T-helper 2 cell treated with Interferon-gamma antibody and Interleukin-4, amounts not matched to agents 100 ng/mL and 5 ng/mL, for 36 hours (primary cell): ENCODE data around the gene ADAMTS20. TPM values are rescaled to one million over a fixed set of nuclear protein-coding genes. Genes with fewer than 3 reads are reported as not detected.

ENCODE experiments used
- intact Hi-C: fragments of 100-400 bp; cut with micrococcal nuclease; formaldehyde crosslinking; loops from one replicate; pipeline ENCODE4 v1.15.1; 2023
- total RNA-seq: library from RNA; stranded (reverse); gene quantifications from 2 replicates; pipeline ENCODE4 v1.2.3, GENCODE V29; 2022

ADAMTS20 gene
- total RNA-seq, 1 donor from 2014 or later, result not detected

DNA sequence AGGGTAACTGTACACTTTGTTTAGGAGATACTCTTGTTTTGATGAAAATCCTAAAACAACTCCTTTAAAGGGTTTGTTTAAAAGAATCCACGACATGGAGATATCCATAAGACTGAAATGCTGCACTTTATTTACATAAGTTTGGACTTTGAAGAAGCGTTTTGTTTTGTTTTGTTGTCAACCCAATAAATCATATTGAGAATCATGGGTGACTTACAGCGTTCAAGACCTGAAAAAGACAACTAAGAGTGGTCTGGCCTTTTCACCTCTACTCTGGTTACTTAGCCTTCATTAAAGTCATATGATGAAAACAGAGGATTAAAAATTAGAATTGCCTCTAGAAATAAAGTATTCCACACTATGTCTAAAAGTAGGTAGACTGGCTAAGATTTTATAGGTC, 234.8 kb downstream of the ADAMTS20 start:
- intact Hi-C loops, result no loop called here

DNA sequence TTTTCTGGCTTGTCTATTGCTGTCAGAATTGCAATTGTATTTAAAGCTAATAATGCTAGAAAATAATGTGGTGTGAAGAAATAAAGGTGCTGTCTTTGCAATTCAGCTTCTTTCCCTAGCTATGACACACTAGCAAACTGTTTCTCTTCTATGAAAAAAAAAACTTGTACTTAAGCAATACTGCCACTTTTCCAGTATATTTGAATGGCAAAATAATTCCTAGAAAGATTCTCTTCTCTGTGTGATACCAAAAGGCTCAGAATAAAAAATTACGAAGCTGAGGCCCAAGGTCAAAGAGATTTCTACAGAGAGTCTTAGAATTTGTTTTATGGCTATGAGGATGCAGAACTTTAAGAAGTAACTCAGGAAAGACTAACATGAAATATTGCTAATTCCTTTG, 235.5 kb downstream of the ADAMTS20 start:
- intact Hi-C loops, result no loop called here

DNA sequence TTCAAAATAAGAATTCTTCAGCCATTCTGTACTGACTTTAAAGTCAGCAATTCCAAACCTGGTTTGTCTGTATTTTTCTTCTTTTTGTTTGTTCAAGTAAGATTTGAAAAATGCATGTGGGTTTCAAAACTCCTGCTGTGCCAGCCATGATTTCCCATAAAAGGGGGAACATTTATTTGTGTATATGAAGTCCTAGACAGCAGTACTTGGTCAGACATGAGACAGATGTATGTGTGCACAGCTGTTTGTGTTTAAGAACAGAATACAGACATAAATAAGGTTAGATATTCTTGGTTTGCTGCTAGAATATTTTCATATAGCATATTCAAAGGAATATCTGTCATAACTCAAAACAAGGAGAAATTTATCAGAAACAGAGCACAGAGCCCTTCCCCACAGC, 236.0 kb downstream of the ADAMTS20 start:
- intact Hi-C loops, result no loop called here

DNA sequence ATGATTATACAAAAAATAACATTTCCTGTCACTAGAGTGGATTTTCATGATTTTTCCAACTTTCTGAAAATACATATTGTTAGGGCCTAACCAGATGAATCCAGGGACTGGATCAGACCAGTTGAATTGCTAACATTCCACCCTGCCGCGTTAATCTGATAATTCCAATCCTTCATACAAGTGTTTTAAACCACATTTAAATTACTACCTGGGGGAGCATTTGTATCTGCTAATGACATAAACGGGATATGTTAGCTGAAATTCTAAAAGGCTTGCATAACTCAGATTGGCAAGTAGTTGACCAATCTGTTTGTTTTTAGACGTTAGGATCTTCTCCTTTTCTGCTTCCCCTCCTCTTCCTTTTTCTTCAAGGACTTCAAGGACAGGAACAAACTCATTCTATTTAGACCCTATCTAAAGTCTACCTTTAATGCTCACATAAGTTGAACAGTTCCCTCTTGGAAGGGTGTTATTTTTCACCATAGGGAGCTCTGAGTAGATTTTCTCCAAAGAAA, 239.0 kb downstream of the ADAMTS20 start:
- intact Hi-C loops, result no loop called here

DNA sequence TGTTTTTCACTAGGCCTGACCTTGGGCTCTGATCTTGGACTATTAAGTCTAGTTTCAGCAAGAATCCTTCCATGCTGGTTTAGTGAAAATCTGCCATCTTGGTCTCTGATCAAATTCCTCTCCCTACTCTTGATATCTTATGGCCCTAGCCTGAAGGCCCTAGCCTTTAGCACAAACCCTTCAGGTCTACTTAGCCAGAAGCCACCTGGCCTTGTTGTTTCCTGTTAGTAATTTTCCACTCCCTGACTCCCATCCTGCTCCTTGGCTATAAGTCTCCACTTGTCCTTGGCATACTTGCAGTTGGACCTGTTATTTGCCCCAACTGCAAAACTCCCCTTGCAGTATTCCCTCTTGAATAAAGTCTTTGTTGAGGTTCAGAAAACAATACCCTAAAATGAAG, 241.4 kb downstream of the ADAMTS20 start:
- intact Hi-C loops, result no loop called here

DNA sequence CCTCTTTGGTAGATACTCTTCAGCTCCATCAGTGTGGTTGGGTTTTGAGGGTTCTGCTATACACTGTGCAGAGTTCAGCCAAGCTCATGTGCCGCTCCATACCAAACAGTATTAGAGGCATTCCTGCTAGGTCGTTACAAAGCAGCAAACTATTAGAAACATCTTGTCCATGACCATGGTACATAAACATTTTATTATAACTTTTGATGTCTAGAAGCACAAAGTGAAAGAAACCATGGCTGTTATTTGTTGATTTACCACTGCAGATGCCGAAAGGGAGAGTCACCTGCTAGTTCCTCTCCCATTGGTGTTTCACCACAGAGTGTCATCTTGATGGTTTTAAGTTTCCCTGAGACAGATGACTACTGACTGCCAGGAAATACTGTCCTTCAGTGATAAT, 242.0 kb downstream of the ADAMTS20 start:
- intact Hi-C loops, result no loop called here

DNA sequence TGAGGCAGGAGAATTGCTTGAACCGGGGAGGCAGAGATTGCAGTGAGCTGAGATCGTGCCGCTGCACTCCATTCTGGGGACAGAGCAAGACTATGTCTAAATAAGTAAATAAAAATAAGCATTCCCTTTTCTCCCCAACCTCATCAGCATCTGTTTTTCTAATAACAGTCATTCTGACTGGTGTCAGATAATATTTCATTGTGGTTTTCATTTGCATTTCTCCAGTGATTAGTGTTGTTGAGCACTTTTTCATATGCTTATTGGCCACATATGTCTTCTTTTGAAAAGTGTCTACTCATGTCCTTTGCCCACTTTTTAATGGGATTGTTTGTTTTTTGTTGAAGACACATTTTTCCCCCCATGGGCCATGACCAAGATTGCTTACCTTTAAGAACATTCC, 243.2 kb downstream of the ADAMTS20 start:
- intact Hi-C loops, result no loop called here

DNA sequence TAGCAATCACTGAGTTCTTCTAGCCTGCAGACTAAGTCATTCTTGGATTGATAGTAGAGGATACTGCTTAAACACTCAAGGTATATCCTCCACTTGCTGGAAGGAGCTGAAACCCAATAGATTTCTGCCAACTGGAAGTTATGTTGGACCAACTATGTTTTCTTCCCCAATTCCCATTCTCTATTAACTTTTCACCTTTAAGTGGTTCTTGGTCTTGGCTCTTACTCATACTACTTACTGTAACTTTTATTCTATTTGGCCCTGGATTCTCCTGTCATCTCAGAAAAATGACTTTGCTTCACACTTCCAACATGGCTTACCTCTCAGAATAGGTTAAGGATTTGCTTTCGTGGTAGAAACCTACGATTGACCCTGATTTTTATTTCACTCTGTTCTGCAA, 244.9 kb downstream of the ADAMTS20 start:
- intact Hi-C loops, result no loop called here

DNA sequence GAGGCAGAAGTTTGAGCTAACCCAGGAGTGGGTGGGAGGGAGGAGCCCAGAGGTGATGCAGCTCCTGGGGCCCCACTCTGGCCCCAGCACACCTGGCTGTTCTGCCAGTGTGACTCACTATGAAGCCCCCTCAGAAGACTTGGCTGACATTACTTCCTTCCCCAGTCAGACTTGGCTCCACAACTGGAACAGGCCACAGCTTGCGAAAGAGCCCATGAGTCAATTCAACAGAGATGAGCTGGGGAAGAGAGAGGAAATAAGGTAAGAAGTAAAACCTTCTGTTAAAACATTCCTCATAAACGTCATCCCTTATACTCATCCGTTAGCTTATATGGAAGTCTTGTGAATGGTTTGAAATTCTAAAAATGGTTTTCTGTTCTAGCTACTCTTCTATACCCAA, 245.9 kb downstream of the ADAMTS20 start:
- intact Hi-C loops, result no loop called here

DNA sequence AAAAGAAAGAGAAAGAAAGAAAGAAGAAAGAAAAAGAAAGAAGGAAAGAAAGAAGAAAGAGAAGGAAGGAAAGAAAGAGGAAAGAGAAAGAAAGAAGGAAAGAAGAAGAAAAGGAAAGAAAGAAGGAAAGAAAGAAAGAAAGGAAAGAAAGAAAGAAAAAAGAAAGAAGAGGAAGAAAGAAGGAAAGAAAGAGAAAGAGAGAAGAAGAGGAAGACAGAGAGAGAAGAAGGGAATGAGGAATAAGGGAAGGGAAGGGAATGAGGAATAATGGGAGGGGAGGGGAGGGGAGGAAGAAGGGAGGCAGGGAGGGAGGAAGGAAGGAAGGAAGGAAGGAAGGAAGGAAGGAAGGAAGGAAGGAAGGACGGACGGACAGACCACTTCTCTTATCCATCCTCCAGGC, 246.9 kb downstream of the ADAMTS20 start:
- intact Hi-C loops, result no loop called here

Other genes with a start within 250 kb of the ADAMTS20 start
- gene PUS7L, start 206.6 kb upstream of the ADAMTS20 start, total RNA-seq, result 21.3 and 23.6 TPM in 2 replicates
- gene IRAK4, start 206.7 kb upstream of the ADAMTS20 start, total RNA-seq, result 33.2 and 38.1 TPM in 2 replicates